Measurements from ENCODE around the gene TFPT.

GRCh38 chr19:54124393-54124792, 8.9 kb upstream of the TFPT start:
- TF ChIP-seq, protein P1, sequence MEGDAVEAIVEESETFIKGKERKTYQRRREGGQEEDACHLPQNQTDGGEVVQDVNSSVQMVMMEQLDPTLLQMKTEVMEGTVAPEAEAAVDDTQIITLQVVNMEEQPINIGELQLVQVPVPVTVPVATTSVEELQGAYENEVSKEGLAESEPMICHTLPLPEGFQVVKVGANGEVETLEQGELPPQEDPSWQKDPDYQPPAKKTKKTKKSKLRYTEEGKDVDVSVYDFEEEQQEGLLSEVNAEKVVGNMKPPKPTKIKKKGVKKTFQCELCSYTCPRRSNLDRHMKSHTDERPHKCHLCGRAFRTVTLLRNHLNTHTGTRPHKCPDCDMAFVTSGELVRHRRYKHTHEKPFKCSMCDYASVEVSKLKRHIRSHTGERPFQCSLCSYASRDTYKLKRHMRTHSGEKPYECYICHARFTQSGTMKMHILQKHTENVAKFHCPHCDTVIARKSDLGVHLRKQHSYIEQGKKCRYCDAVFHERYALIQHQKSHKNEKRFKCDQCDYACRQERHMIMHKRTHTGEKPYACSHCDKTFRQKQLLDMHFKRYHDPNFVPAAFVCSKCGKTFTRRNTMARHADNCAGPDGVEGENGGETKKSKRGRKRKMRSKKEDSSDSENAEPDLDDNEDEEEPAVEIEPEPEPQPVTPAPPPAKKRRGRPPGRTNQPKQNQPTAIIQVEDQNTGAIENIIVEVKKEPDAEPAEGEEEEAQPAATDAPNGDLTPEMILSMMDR (IDR thresholded peaks at IDR 0.05; ENCODE audit: low read depth, low read length, missing input control): no peak
- TF ChIP-seq TAF1 (conservative IDR thresholded peaks at IDR 0.05) (no peak), JUND (IDR thresholded peaks at IDR 0.05) (no peak), EGR1 (IDR thresholded peaks at IDR 0.05; ENCODE audit: low read depth in 2 of 2) (no peak), GABPA (IDR thresholded peaks at IDR 0.05 in 1 of 2, conservative IDR thresholded peaks at IDR 0.05 in 1 of 2) (no peak), YY1 (IDR thresholded peaks at IDR 0.05) (no peak), RAD21 (IDR thresholded peaks at IDR 0.05) (no peak)
- TF ChIP-seq, protein P2, sequence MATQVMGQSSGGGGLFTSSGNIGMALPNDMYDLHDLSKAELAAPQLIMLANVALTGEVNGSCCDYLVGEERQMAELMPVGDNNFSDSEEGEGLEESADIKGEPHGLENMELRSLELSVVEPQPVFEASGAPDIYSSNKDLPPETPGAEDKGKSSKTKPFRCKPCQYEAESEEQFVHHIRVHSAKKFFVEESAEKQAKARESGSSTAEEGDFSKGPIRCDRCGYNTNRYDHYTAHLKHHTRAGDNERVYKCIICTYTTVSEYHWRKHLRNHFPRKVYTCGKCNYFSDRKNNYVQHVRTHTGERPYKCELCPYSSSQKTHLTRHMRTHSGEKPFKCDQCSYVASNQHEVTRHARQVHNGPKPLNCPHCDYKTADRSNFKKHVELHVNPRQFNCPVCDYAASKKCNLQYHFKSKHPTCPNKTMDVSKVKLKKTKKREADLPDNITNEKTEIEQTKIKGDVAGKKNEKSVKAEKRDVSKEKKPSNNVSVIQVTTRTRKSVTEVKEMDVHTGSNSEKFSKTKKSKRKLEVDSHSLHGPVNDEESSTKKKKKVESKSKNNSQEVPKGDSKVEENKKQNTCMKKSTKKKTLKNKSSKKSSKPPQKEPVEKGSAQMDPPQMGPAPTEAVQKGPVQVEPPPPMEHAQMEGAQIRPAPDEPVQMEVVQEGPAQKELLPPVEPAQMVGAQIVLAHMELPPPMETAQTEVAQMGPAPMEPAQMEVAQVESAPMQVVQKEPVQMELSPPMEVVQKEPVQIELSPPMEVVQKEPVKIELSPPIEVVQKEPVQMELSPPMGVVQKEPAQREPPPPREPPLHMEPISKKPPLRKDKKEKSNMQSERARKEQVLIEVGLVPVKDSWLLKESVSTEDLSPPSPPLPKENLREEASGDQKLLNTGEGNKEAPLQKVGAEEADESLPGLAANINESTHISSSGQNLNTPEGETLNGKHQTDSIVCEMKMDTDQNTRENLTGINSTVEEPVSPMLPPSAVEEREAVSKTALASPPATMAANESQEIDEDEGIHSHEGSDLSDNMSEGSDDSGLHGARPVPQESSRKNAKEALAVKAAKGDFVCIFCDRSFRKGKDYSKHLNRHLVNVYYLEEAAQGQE (IDR thresholded peaks at IDR 0.05): no peak
- TF ChIP-seq, protein P3, sequence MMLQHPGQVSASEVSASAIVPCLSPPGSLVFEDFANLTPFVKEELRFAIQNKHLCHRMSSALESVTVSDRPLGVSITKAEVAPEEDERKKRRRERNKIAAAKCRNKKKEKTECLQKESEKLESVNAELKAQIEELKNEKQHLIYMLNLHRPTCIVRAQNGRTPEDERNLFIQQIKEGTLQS (IDR thresholded peaks at IDR 0.05): no peak
- TF ChIP-seq, protein P4, sequence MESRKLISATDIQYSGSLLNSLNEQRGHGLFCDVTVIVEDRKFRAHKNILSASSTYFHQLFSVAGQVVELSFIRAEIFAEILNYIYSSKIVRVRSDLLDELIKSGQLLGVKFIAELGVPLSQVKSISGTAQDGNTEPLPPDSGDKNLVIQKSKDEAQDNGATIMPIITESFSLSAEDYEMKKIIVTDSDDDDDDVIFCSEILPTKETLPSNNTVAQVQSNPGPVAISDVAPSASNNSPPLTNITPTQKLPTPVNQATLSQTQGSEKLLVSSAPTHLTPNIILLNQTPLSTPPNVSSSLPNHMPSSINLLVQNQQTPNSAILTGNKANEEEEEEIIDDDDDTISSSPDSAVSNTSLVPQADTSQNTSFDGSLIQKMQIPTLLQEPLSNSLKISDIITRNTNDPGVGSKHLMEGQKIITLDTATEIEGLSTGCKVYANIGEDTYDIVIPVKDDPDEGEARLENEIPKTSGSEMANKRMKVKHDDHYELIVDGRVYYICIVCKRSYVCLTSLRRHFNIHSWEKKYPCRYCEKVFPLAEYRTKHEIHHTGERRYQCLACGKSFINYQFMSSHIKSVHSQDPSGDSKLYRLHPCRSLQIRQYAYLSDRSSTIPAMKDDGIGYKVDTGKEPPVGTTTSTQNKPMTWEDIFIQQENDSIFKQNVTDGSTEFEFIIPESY (IDR thresholded peaks at IDR 0.05): no peak
